MM.1S (cell line): ENCODE data around the gene LGALS12.
A peak's percentile ranks its signal among the peaks of the same experiment; 100 is the strongest.
"Not testable (repeated sequence)": the region's sequence is repeated elsewhere in the genome, so short reads cannot be mapped to it uniquely, and the experiment has no call there.

ENCODE experiments used
- DNase-seq: peaks from one replicate; pipeline ENCODE4 v3.0.0-alpha.2; 2015
- H2AFZ ChIP-seq: fragments of 300-600 bp; sonication (generic); 2 replicates; pipeline ENCODE4 v1.6.0; 2016; ENCODE audit warnings: antibody characterized with exemption, low read length
- H3F3A ChIP-seq: fragments of 300-600 bp; sonication (generic); 2 replicates; pipeline ENCODE4 v1.6.1; 2016; ENCODE audit warnings: mild to moderate bottlenecking, antibody characterized with exemption, low read length, moderate library complexity, mixed read lengths; ENCODE audit not compliant: insufficient read depth
- H3K27ac ChIP-seq: fragments of 300-600 bp; sonication (generic); 2 replicates; pipeline ENCODE4 v1.5.1; 2016; ENCODE audit warnings: mild to moderate bottlenecking, low read length
- H3K27me3 ChIP-seq: fragments of 300-600 bp; sonication (generic); replicated peaks from 2 replicates; pipeline ENCODE4 v1.6.0; 2016; ENCODE audit warnings: low read length; ENCODE audit not compliant: insufficient read depth
- H3K36me3 ChIP-seq: fragments of 300-600 bp; sonication (generic); replicated peaks from 2 replicates; pipeline ENCODE4 v1.6.1; 2016; ENCODE audit warnings: mild to moderate bottlenecking, low read length, mixed read lengths; ENCODE audit not compliant: insufficient read depth
- H3K4me1 ChIP-seq: fragments of 300-600 bp; sonication (generic); 2 replicates; pipeline ENCODE4 v1.6.1; 2016; ENCODE audit warnings: low read length, mixed read lengths
- H3K4me2 ChIP-seq: fragments of 300-600 bp; sonication (generic); 2 replicates; pipeline ENCODE4 v1.6.0; 2016; ENCODE audit warnings: low read depth, low read length
- H3K4me3 ChIP-seq: fragments of 300-600 bp; sonication (generic); 2 replicates; pipeline ENCODE4 v1.5.1; 2016; ENCODE audit warnings: low read length, mixed read lengths
- H3K79me2 ChIP-seq: fragments of 300-600 bp; sonication (generic); 2 replicates; pipeline ENCODE4 v1.6.1; 2016; ENCODE audit warnings: mixed run types, low read length, mixed read lengths
- H3K9ac ChIP-seq: fragments of 300-600 bp; sonication (generic); 2 replicates; pipeline ENCODE4 v1.6.1; 2016; ENCODE audit warnings: low read length, mixed read lengths
- H3K9me2 ChIP-seq: fragments of 300-600 bp; sonication (generic); replicated peaks from 2 replicates; pipeline ENCODE4 v1.6.1; 2016; ENCODE audit warnings: mild to moderate bottlenecking, low read length, mixed read lengths; ENCODE audit not compliant: insufficient read depth
- H3K9me3 ChIP-seq: fragments of 300-600 bp; sonication (generic); replicated peaks from 2 replicates; pipeline ENCODE4 v1.6.1; 2016; ENCODE audit warnings: mild to moderate bottlenecking, low read length, mixed read lengths; ENCODE audit not compliant: insufficient read depth
- H4K20me1 ChIP-seq: fragments of 300-600 bp; sonication (generic); 2 replicates; pipeline ENCODE4 v1.6.1; 2016; ENCODE audit warnings: mild to moderate bottlenecking, low read length, moderate library complexity, mixed read lengths; ENCODE audit not compliant: insufficient read depth
- EZH2 ChIP-seq: fragments of 300-600 bp; sonication (generic); optimal IDR thresholded peaks from 2 replicates; pipeline ENCODE3; 2017; ENCODE audit warnings: low read depth, mild to moderate bottlenecking, antibody characterized with exemption, low read length, mixed read lengths
- EZH2phosphoT487 ChIP-seq: fragments of 300-600 bp; sonication (generic); IDR thresholded peaks from 2 replicates; pipeline ENCODE4 v1.6.1; 2018; ENCODE audit warnings: antibody characterized with exemption, low read length
- TF ChIP-seq, protein P1 (sequence below): fragments of 300-600 bp; sonication (generic); IDR thresholded peaks from 2 replicates; pipeline ENCODE4 v1.5.1; 2016; ENCODE audit warnings: antibody characterized with exemption, low read length, mixed read lengths

The LGALS12 gene

DNA sequence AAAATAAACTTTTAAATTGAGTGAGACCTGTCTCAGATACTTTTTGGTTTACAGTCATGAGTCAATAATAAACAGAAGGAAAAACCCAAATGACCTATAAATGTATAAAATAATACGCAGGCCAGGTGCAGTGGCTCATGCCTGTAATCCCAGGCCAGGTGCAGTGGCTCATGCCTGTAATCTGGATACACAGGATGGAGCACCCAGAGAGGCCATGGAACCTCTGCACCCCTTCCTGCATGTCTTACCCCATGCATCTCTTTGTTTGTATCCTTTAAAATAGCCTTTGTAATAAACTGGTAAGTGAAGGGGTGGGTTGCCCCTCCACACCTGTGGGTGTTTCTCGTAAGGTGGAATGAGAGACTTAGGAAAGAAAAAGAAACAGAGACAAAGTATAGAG lies 21.8 kb downstream of the LGALS12 start:
- Histone ChIP-seq H3K27ac (no peak overlapping the region), H3K4me1 (no peaks in the 10 kb centered on the region; the same call in none of the 2 replicates), H3K4me2 (no peak overlapping the region), H4K20me1 (no peaks in the 10 kb centered on the region), H3K9ac (no peak overlapping the region), H3F3A (no peaks in the 10 kb centered on the region), H3K27me3 (no peaks in the 10 kb centered on the region), H3K4me3 (no peak overlapping the region), H3K79me2 (no peaks in the 10 kb centered on the region), H2AFZ (no peak overlapping the region), H3K9me3 (no peaks in the 10 kb centered on the region), H3K9me2 (no peaks in the 10 kb centered on the region), H3K36me3 (no peaks in the 10 kb centered on the region)
- TF ChIP-seq, protein P1, sequence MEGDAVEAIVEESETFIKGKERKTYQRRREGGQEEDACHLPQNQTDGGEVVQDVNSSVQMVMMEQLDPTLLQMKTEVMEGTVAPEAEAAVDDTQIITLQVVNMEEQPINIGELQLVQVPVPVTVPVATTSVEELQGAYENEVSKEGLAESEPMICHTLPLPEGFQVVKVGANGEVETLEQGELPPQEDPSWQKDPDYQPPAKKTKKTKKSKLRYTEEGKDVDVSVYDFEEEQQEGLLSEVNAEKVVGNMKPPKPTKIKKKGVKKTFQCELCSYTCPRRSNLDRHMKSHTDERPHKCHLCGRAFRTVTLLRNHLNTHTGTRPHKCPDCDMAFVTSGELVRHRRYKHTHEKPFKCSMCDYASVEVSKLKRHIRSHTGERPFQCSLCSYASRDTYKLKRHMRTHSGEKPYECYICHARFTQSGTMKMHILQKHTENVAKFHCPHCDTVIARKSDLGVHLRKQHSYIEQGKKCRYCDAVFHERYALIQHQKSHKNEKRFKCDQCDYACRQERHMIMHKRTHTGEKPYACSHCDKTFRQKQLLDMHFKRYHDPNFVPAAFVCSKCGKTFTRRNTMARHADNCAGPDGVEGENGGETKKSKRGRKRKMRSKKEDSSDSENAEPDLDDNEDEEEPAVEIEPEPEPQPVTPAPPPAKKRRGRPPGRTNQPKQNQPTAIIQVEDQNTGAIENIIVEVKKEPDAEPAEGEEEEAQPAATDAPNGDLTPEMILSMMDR, result no peak
- no peak for TF ChIP-seq EZH2
- TF ChIP-seq EZH2phosphoT487, result no peak
- DNase-seq, result no peak

DNA sequence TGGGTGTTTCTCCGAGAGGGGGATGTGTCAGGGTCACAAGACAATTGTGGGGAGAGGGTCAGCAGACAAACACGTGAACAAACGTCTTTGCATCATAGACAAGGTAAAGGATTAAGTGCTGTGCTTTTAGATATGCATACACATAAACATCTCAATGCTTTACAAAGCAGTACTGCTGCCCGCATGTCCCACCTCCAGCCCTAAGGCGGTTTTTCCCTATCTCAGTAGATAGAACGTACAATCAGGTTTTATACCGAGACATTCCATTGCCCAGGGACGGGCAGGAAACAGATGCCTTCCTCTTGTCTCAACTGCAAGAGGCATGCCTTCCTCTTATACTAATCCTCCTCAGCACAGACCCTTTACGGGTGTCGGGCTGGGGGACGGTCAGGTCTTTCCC lies 22.3 kb downstream of the LGALS12 start:
- not testable (repeated sequence) for H3K27me3 ChIP-seq, H3K4me3 ChIP-seq, H3K4me2 ChIP-seq, DNase-seq, H3K9me3 ChIP-seq, H3K9ac ChIP-seq, H3K79me2 ChIP-seq, H3K4me1 ChIP-seq, H3K9me2 ChIP-seq, H2AFZ ChIP-seq, H4K20me1 ChIP-seq, H3F3A ChIP-seq, H3K27ac ChIP-seq, H3K36me3 ChIP-seq

DNA sequence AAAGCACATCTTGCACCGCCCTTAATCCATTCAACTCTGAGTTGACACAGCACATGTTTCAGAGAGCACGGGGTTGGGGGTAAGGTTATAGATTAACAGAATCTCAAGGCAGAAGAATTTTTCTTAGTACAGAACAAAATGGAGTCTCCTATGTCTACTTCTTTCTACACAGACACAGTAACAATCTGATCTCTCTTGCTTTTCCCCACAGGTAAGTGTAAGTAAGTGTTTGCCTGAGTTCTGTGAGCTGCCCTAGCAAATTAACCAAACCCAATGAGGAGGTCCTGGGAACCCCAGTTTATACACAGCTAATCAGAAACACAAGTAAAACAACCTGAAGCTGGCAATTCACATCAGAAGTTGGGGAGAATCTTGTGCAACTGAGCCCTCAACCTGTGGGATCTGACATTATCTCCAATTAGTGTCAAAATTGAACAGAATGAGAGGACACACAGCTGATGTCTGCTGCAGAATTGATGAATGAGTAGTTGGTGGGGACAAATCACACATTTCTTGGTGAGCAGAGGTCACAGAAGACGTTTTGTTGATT lies 22.9 kb downstream of the LGALS12 start:
- H3K27ac ChIP-seq, DNase-seq, H3K4me2 ChIP-seq, H4K20me1 ChIP-seq, H3K27me3 ChIP-seq, H3K79me2 ChIP-seq, H3K9me2 ChIP-seq, H3F3A ChIP-seq, H2AFZ ChIP-seq, H3K36me3 ChIP-seq, H3K4me3 ChIP-seq, H3K9ac ChIP-seq, H3K4me1 ChIP-seq, H3K9me3 ChIP-seq: not testable (repeated sequence)

DNA sequence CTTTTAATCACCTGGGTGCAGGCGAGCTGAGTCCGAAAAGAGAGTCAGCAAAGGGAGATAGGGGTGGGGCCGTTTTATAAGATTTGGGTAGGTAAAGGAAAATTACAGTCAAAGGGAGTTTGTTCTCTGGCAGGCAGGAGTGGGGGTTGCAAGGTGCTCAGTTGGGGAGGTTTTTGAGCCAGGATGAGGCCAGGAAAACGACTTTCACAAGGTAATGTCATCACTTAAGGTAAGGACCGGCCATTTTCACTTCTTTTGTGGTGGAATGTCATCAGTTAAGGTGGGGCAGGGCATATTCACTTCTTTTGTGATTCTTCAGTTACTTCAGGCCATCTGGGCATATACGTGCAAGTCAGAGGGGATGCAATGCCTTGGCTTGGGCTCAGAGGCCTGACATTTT lies 23.5 kb downstream of the LGALS12 start:
- not testable (repeated sequence) for H3K27ac ChIP-seq, H3K4me3 ChIP-seq, H4K20me1 ChIP-seq, H3K4me1 ChIP-seq, DNase-seq, H2AFZ ChIP-seq, H3K79me2 ChIP-seq, H3K36me3 ChIP-seq, H3F3A ChIP-seq, H3K9me3 ChIP-seq, H3K9me2 ChIP-seq, H3K9ac ChIP-seq, H3K27me3 ChIP-seq, H3K4me2 ChIP-seq

DNA sequence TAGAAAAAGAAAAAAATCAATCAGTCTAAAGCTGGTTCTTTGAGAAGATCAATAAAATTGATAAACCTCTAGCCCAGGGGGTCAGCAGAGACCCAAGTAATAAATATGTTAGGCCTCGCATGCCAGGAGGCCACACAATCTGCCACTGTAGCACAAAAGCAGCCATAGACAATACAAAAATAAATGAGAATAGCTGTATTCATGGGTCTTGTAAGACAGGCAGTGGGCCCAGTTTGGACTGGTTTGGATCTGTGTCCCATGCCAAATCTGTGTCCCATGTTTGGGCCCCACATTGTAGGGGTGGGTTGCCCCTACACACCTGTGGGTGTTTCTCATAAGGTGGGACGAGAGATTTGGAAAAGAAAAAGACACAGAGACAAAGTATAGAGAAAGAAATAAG lies 24.1 kb downstream of the LGALS12 start:
- Histone ChIP-seq H3K4me1 (peaks cover 8% of the 10 kb centered on the region), H3K27ac (no peak overlapping the region), H4K20me1 (no peaks in the 10 kb centered on the region), H3K4me2 (no peak overlapping the region), H3K27me3 (no peaks in the 10 kb centered on the region), H2AFZ (no peak overlapping the region), H3K4me3 (no peak overlapping the region), H3K9me3 (no peaks in the 10 kb centered on the region), H3K9me2 (no peaks in the 10 kb centered on the region), H3K9ac (no peak overlapping the region), H3K36me3 (no peaks in the 10 kb centered on the region), H3F3A (peaks cover 13% of the 10 kb centered on the region), H3K79me2 (no peaks in the 10 kb centered on the region)
- TF ChIP-seq EZH2 (no peak), EZH2phosphoT487 (no peak)
- TF ChIP-seq, protein P1, result no peak
- DNase-seq, result no peak

DNA sequence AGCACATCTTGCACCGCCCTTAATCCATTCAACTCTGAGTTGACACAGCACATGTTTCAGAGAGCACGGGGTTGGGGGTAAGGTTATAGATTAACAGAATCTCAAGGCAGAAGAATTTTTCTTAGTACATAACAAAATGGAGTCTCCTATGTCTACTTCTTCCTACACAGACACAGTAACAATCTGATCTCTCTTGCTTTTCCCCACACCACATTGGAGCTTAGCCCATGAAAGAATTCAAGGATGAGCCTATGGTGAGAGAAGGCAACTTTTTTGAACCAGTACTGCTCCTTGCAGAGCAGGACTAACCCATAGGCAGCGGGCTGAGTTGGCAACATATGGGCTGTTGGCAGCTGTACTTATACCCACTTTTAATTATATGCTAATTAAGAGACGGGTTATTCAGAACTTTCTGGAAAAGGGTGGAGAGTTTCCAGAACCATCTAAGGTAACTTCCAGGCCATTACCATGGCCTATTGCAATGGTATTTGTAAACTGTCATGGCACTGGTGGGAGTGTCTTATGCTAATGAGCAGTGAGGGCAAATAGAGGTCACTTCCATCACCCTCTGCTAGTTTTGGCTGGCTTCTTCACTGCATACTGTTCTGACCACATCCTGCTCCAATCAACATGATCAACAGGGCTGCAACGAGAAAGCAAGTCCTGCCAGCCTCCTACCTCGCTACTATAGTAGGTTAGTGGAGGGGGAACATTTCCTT lies 25.3 kb downstream of the LGALS12 start:
- not testable (repeated sequence) for H4K20me1 ChIP-seq, H3K9me2 ChIP-seq, H2AFZ ChIP-seq, H3K9ac ChIP-seq, H3K27ac ChIP-seq, H3K27me3 ChIP-seq, H3K4me2 ChIP-seq, H3K36me3 ChIP-seq, H3K79me2 ChIP-seq, H3K9me3 ChIP-seq, H3K4me3 ChIP-seq
- peak; percentile 84 for DNase-seq
- Histone ChIP-seq H3F3A (peaks cover 25% of the 10 kb centered on the region), H3K4me1 (peaks cover 19% of the 10 kb centered on the region)
